Lung (tissue), 12 donors: ENCODE results near the gene MAT2A. TPM values are rescaled to one million over a fixed set of nuclear protein-coding genes. Genes with fewer than 3 reads are reported as not detected.
A peak's percentile ranks its signal among the peaks of the same experiment; 100 is the strongest.

ENCODE experiments used
- ATAC-seq: fragments of 200-7000 bp; cut with Tn5 transposase; one replicate; pipeline ENCODE4 v1.9.1; 2020; ENCODE audit warnings: moderate number of reproducible peaks; ENCODE audit not compliant: insufficient read depth, low FRiP score
- DNase-seq, 3 donors: peaks; one replicate each; pipeline ENCODE4 v3.0.0-alpha.2; 2013 to 2017
- H3K27ac ChIP-seq, 2 donors: one replicate each; pipeline ENCODE4 v1.5.1; 2013; ENCODE audit warnings: mild to moderate bottlenecking in 2 of 2, moderate library complexity in 2 of 2, control low read depth in 1 of 2, inconsistent platforms in 1 of 2, low read depth in 1 of 2, low read length in 1 of 2
- H3K27me3 ChIP-seq, 3 donors: one replicate each; pipeline ENCODE4 v1.5.1; 2013; ENCODE audit warnings: low read length in 2 of 3; ENCODE audit not compliant: control insufficient read depth in 3 of 3, insufficient read depth in 3 of 3
- H3K36me3 ChIP-seq, 4 donors: one replicate each; pipeline ENCODE4 v1.5.1; 2013; ENCODE audit warnings: low read length in 4 of 4, mild to moderate bottlenecking in 1 of 4, moderate library complexity in 1 of 4; ENCODE audit not compliant: control insufficient read depth in 4 of 4, insufficient read depth in 4 of 4
- H3K4me1 ChIP-seq, 5 donors: one replicate each; pipeline ENCODE4 v1.5.1; 2013; ENCODE audit warnings: low read length in 5 of 5, mild to moderate bottlenecking in 2 of 5, moderate library complexity in 1 of 5; ENCODE audit not compliant: control insufficient read depth in 5 of 5, insufficient read depth in 5 of 5
- H3K4me3 ChIP-seq: one replicate; pipeline ENCODE4 v1.5.1; 2013; ENCODE audit warnings: mild to moderate bottlenecking, control low read depth, moderate library complexity
- H3K9ac ChIP-seq, 2 donors: one replicate each; pipeline ENCODE4 v1.5.1; 2013; ENCODE audit warnings: low read length in 2 of 2, control low read depth in 1 of 2; ENCODE audit not compliant: insufficient read depth in 1 of 2
- H3K9me3 ChIP-seq, 4 donors: one replicate each; pipeline ENCODE4 v1.5.1; 2013; ENCODE audit warnings: low read length in 3 of 4, mild to moderate bottlenecking in 1 of 4, moderate library complexity in 1 of 4; ENCODE audit not compliant: control insufficient read depth in 4 of 4, insufficient read depth in 3 of 4
- WGBS, 2 donors: extraction: QIAGEN DNeasy Blood & Tissue Kit; methylation state at CpG; one replicate each; pipeline ENCODE4 v1.1.7; 2013; 5-methylcytosine and 5-hydroxymethylcytosine counted together
- polyA plus RNA-seq, 2 donors: library from polyadenylated mRNA; stranded (reverse); fragments of 200-250 nt; gene quantifications; one replicate each; pipeline ENCODE4 v1.2.1, GENCODE V29; 2013
- total RNA-seq, 2 donors: library from RNA; depleted of rRNA in 1 of 2; stranded (reverse); fragments of >200 nt in 1 of 2; gene quantifications; one replicate each; pipeline ENCODE4 v1.2.1, GENCODE V29; 2014 to 2021
- TF ChIP-seq, protein P1 (sequence below): IDR thresholded peaks from 2 replicates; pipeline ENCODE4 v1.5.1; 2012; ENCODE audit warnings: mild to moderate bottlenecking; ENCODE audit errors: control extremely low read depth, extremely low read depth
- donor health status: control.
- donor health status: control.
- donor health status: Bipolar disorder and iron deficiency.
- donor health status: healthy.
- donor health status: DM: yes; HTN: yes; CAD: no.

The MAT2A gene
- total and polyA plus RNA-seq, 4 donors, result 79.4 to 228 (median 159) TPM

DNA sequence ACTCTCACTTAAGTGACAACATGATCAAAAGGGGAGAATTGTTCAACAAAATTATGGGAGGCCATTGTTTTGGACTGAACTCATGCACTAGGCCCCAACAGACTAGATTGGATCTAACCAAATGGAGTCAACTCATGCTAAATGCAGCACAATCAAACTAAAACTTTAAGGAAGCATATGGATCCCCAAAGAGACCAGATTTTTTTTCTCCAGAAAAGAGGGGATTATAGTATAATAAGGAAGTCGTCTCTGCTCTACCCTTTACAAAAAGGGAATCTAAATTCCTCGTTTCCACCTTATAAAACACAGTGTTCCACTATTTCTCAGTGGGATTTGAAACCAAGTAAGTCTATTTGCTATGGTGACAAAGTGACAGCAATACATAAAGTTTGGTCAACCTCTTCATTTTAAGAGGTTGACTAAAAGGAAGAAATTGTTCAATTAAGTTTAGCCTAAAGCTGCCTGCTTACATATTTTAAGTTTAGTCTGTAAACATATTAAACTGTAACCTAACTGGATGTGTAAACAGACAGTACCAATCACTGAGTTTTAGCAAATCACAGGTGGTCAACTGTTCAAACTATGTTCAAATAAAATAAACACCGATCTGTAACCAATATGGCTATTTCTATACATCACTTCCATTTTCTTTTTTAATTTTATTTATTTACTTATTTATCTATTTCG lies 40.9 kb upstream of the MAT2A start:
- peaks cover 0 to 4% (median 0%) of the 10 kb centered on the region in 5 donors for H3K4me1 ChIP-seq
- H3K9ac ChIP-seq, result no peak overlapping the region
- no peak overlapping the region for H3K4me3 ChIP-seq
- WGBS, 2 donors, result 81 to 86% methylated on average over 4 of the region's 4 CpGs
- no peak for ATAC-seq
- H3K9me3 ChIP-seq, result no peaks in the 10 kb centered on the region
- TF ChIP-seq, protein P1, sequence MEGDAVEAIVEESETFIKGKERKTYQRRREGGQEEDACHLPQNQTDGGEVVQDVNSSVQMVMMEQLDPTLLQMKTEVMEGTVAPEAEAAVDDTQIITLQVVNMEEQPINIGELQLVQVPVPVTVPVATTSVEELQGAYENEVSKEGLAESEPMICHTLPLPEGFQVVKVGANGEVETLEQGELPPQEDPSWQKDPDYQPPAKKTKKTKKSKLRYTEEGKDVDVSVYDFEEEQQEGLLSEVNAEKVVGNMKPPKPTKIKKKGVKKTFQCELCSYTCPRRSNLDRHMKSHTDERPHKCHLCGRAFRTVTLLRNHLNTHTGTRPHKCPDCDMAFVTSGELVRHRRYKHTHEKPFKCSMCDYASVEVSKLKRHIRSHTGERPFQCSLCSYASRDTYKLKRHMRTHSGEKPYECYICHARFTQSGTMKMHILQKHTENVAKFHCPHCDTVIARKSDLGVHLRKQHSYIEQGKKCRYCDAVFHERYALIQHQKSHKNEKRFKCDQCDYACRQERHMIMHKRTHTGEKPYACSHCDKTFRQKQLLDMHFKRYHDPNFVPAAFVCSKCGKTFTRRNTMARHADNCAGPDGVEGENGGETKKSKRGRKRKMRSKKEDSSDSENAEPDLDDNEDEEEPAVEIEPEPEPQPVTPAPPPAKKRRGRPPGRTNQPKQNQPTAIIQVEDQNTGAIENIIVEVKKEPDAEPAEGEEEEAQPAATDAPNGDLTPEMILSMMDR, result no peak
- H3K27ac ChIP-seq, result no peak overlapping the region
- no peaks in the 10 kb centered on the region for H3K36me3 ChIP-seq
- no peak for DNase-seq
- no peaks in the 10 kb centered on the region for H3K27me3 ChIP-seq

DNA sequence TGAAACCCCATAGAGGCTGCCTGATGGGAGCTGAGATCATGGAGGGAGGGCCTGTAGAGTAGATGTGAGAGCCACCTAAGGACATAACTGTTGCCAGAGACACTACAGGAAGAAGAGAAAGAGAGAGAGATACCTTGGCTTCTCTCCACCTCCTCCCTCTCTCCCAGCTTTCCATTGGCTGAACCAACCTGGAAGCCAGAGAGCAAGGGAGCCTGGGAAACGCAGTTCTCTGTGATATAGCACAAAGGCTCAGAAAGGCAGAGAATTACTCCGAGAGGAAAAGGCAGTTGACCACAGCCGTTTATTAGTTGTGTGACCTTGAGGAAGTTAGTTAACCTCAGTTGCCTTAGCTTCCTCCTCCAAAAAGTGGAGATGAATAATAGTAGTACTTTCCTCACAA lies 37.7 kb upstream of the MAT2A start:
- Histone ChIP-seq H3K27ac (peak overlapping the region; percentile 30 to 53), H3K9ac (no peak overlapping the region), H3K27me3 (no peaks in the 10 kb centered on the region), H3K36me3 (no peaks in the 10 kb centered on the region), H3K4me3 (no peak overlapping the region), H3K9me3 (no peaks in the 10 kb centered on the region), H3K4me1 (peaks cover 0 to 7% (median 1%) of the 10 kb centered on the region in 5 donors)
- no peak for DNase-seq
- 31 to 55% methylated on average over 3 of the region's 3 CpGs for WGBS, 2 donors
- TF ChIP-seq, protein P1, result no peak
- ATAC-seq, result peak; percentile 25

DNA sequence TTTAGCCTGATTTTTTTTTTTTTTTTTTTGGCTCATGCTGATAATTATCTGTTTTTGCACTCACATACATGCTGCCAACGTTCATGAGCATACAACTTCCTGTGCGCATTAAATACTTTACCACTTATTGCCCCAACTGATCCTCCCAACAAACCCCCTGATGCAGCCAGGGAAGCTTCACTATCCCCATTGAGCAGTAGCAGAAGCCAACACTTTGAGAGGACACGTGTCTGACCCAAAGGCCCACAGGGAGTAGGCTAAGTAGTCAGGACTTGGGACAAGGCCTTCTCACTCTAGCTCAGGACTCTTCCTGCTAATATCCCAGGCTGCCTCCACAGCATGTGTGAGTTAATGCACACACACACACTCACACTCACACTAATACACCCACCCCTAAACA lies 36.2 kb upstream of the MAT2A start:
- no peak overlapping the region for H3K27ac ChIP-seq
- H3K4me3 ChIP-seq, result no peak overlapping the region
- peaks cover 0 to 11% (median 4%) of the 10 kb centered on the region in 5 donors for H3K4me1 ChIP-seq
- no peak for ATAC-seq
- no peaks in the 10 kb centered on the region for H3K9me3 ChIP-seq
- H3K36me3 ChIP-seq, result no peaks in the 10 kb centered on the region
- TF ChIP-seq, protein P1, result no peak
- no peak for DNase-seq
- no peaks in the 10 kb centered on the region for H3K27me3 ChIP-seq
- WGBS, 2 donors, result 66 to 67% methylated on average over 3 of the region's 3 CpGs
- H3K9ac ChIP-seq, result no peak overlapping the region
